Sigmoid colon (tissue), 4 donors: Measurements from ENCODE around the gene TULP3.

Experiments used
- POLR2A ChIP-seq, 2 donors: fragments of 450-650 bp; IDR thresholded peaks; one replicate each; pipeline ENCODE4 v1.6.1; 2016; ENCODE audit warnings: antibody characterized with exemption in 2 of 2, mild to moderate bottlenecking in 2 of 2, moderate library complexity in 2 of 2
- POLR2AphosphoS5 ChIP-seq, 4 donors: sonication (generic); formaldehyde crosslinking; IDR thresholded peaks; one replicate each; pipeline ENCODE4 v1.6.1; 2017; ENCODE audit warnings: antibody characterized with exemption in 4 of 4
- TF ChIP-seq, protein P1 (sequence below), 4 experiments: fragments of 450-650 bp in 3 of 4; fragments of 200-600 bp in 1 of 4; IDR thresholded peaks; one replicate each; pipeline ENCODE4 v1.5.1; 2016 to 2019; ENCODE audit warnings: antibody characterized with exemption in 4 of 4, mild to moderate bottlenecking in 3 of 4, moderate library complexity in 2 of 4

DNA sequence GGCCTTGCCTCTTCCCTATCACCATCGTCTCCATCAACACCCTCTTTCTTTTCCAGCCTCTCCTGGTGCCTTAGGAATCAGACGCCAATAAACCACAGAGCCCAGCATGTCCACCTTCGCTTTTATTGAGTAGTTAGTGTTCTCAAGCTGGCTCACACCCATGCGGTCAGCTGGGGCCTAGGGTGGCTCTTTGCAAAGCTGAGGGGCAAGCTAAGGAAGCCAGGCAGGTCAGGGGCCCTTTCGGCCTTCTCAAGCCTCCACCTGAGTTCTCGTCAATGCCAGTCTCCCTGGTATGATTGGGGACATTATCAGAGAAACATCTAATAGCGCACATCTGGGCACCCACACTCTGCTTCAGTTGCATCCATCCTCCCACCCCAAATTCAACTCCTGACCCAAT is 33.1 kb upstream of the TULP3 start:
- TF ChIP-seq, protein P1, sequence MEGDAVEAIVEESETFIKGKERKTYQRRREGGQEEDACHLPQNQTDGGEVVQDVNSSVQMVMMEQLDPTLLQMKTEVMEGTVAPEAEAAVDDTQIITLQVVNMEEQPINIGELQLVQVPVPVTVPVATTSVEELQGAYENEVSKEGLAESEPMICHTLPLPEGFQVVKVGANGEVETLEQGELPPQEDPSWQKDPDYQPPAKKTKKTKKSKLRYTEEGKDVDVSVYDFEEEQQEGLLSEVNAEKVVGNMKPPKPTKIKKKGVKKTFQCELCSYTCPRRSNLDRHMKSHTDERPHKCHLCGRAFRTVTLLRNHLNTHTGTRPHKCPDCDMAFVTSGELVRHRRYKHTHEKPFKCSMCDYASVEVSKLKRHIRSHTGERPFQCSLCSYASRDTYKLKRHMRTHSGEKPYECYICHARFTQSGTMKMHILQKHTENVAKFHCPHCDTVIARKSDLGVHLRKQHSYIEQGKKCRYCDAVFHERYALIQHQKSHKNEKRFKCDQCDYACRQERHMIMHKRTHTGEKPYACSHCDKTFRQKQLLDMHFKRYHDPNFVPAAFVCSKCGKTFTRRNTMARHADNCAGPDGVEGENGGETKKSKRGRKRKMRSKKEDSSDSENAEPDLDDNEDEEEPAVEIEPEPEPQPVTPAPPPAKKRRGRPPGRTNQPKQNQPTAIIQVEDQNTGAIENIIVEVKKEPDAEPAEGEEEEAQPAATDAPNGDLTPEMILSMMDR (IDR thresholded peaks at IDR 0.05), result no peak
- TF ChIP-seq POLR2A (IDR thresholded peaks at IDR 0.05) (no peak), POLR2AphosphoS5 (IDR thresholded peaks at IDR 0.05) (no peak)
